ENCODE data around the gene USB1.

USB1 gene

DNA sequence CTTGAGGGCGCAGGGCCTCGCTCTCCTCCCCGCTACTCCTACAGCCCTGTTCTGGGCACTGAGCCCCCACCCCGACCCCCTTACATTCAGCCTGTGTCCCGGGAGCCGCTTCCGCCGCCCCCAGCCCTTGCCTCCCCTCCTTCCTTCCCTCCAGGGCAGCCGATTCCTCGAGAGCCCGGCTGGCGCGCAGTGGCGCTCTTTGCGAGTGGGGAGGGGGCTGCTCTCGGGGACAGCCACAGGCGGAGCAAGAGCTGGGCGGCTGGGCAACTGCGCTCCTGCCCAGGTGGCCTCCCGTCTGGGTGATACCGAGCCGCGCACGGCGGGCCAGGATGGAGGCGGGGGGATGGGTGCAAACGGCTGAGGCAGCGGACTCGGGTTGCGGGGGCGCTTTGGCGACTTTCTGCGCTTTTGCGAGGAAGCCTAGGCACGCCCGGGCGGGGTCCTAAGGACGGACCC, 25.5 kb downstream of the USB1 start:
- no peaks in the 10 kb centered on the region for H3K36me3 ChIP-seq (ENCODE audit: control insufficient read depth in 2 of 2, insufficient read depth in 2 of 2, low read length in 2 of 2)
- no peaks in the 10 kb centered on the region for H3K9me3 ChIP-seq (ENCODE audit: control insufficient read depth in 2 of 2, low read length in 2 of 2)
- H3K27ac ChIP-seq (ENCODE audit: low read length): peak overlapping the region; percentile 18
- H3K4me3 ChIP-seq (ENCODE audit: low read length in 2 of 2): peak overlapping the region; percentile 75 to 79
- H3K4me1 ChIP-seq (ENCODE audit: control insufficient read depth, insufficient read depth, low read length): peaks cover 54% of the 10 kb centered on the region
- peak overlapping the region; percentile 52 to 55 for H3K9ac ChIP-seq (ENCODE audit: low read length in 2 of 2)
- H3K27me3 ChIP-seq (ENCODE audit: control insufficient read depth in 1 of 2, insufficient read depth in 2 of 2, low read length in 2 of 2): no peaks in the 10 kb centered on the region

DNA sequence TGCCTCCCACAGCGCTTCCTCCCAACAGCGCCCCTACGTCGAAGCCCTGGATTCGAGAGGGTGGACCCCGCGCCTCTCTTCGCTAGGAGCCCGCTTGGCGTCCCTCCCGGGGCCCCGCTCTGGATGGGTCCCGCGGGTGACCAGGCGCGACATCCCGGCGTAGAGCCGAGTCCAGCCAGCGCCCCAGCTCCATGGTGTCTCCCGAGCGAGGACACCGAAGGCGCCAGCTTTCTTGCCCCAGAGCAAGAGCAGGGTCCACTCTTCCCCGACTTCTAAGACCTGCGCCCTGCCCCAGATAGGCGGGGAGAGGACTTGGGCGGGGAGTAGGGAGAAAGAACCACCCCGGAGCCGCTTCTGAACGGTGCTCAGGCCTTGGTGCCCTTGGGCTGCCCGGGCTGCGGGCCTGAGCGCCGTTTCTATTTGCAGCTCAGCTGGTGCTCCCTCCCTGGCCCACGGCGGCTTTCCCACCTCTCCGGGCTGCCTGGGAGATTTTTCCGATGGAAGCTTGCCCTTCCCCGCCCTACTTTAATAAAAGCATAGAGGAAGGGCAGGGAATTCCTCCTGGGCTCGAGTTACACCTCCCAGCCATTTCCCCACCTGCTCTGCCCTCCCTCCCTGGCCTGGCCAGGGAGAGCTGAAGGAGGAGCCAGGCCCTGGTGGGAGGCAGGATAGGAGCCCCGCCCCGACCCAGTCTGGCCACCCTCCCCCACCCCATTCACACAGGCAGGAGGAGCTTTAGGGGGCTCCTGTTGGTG, 26.1 kb downstream of the USB1 start:
- peak overlapping the region; percentile 52 to 55 for H3K9ac ChIP-seq (ENCODE audit: low read length in 2 of 2)
- H3K27ac ChIP-seq (ENCODE audit: low read length): peak overlapping the region; percentile 18
- no peaks in the 10 kb centered on the region for H3K36me3 ChIP-seq (ENCODE audit: control insufficient read depth in 2 of 2, insufficient read depth in 2 of 2, low read length in 2 of 2)
- peak overlapping the region; percentile 75 to 79 for H3K4me3 ChIP-seq (ENCODE audit: low read length in 2 of 2)
- peaks cover 50% of the 10 kb centered on the region for H3K4me1 ChIP-seq (ENCODE audit: control insufficient read depth, insufficient read depth, low read length)
- H3K9me3 ChIP-seq (ENCODE audit: control insufficient read depth in 2 of 2, low read length in 2 of 2): no peaks in the 10 kb centered on the region
- H3K27me3 ChIP-seq (ENCODE audit: control insufficient read depth in 1 of 2, insufficient read depth in 2 of 2, low read length in 2 of 2): no peaks in the 10 kb centered on the region

DNA sequence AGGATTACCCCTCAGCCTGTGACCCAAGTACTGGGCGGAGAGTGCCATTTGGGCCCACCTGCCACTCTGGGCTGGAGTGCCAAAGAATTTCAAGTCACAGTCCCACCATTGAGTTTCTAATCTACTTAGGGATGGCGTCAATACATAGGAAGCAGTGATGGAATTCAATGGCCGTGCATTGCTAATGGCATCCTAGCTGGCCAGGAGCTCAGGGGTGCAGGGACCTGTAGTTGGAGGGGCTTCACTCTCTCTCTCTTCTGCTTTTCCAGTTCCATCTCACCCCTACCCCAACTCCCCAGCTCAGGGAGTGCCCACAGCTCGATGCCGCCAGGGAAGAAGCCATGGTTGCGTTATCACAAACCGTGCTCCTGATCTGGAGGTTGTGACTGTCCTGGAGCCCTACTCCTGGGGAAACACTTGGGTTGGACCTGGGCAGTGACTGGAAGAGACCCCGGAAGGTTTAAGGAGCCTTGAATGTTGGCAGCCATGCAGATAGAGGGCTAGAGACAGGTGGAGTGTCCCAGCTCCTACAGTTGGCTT, 26.8 kb downstream of the USB1 start:
- no peaks in the 10 kb centered on the region for H3K36me3 ChIP-seq (ENCODE audit: control insufficient read depth in 2 of 2, insufficient read depth in 2 of 2, low read length in 2 of 2)
- H3K27me3 ChIP-seq (ENCODE audit: control insufficient read depth in 1 of 2, insufficient read depth in 2 of 2, low read length in 2 of 2): no peaks in the 10 kb centered on the region
- peak overlapping the region in 1 of 2 donors; percentile 22 for H3K4me3 ChIP-seq (ENCODE audit: low read length in 2 of 2)
- no peak overlapping the region for H3K27ac ChIP-seq (ENCODE audit: low read length)
- H3K9ac ChIP-seq (ENCODE audit: low read length in 2 of 2): no peak overlapping the region
- H3K4me1 ChIP-seq (ENCODE audit: control insufficient read depth, insufficient read depth, low read length): peaks cover 47% of the 10 kb centered on the region
- no peaks in the 10 kb centered on the region for H3K9me3 ChIP-seq (ENCODE audit: control insufficient read depth in 2 of 2, low read length in 2 of 2)

DNA sequence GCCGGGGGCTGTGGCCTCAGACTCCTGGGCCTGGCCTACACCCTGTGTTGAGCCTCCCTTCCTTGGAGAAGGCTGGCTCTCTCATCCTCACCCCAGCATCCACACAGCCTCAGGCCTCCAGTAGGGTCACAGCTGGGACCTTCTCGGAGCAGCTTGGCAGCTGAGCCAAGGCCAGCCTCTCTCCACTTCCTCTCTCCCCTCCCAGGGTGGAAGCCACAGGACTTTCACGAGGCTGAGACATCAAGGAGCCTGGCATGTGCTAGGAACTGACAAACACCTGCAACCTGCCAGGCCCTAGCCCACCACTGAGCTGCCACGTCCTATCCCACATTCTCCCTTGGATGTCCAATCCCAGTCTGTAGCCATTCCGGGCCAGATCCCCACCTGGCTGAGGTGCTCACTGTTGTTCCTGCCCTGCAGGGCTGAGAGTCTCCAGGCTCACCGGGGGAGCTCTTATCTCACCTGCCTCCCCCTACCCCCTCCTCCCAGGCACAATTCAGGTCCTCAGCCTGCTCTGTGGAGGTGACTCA, 27.4 kb downstream of the USB1 start:
- no peak overlapping the region for H3K4me3 ChIP-seq (ENCODE audit: low read length in 2 of 2)

DNA sequence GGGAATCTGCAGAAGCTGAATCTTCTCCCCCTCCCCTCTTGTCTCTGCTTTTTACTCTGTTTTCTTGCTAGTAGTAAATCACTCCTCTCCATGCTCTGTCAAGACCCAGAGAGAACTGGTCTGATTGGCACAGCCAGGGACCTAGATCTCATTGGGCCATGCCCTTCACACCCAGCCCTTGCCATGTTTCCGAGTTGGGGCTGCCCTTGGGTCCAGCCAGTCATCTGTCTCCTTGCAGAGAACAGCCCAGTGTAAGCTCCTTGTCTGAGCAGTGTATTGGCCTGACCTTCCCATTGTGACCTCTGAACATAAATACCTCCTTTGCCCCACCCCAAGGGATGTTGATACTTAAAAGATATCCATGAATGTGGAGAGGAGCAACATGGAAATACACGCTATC, 28.2 kb downstream of the USB1 start:
- H3K27ac ChIP-seq (ENCODE audit: low read length): no peak overlapping the region

More for the DNA sequence above, 27.4 kb downstream of the USB1 start:
- Histone ChIP-seq H3K4me1 (ENCODE audit: control insufficient read depth, insufficient read depth, low read length) (peaks cover 45% of the 10 kb centered on the region), H3K27ac (ENCODE audit: low read length) (no peak overlapping the region), H3K27me3 (ENCODE audit: control insufficient read depth in 1 of 2, insufficient read depth in 2 of 2, low read length in 2 of 2) (no peaks in the 10 kb centered on the region), H3K9me3 (ENCODE audit: control insufficient read depth in 2 of 2, low read length in 2 of 2) (no peaks in the 10 kb centered on the region), H3K36me3 (ENCODE audit: control insufficient read depth in 2 of 2, insufficient read depth in 2 of 2, low read length in 2 of 2) (no peaks in the 10 kb centered on the region), H3K9ac (ENCODE audit: low read length in 2 of 2) (no peak overlapping the region)

DNA sequence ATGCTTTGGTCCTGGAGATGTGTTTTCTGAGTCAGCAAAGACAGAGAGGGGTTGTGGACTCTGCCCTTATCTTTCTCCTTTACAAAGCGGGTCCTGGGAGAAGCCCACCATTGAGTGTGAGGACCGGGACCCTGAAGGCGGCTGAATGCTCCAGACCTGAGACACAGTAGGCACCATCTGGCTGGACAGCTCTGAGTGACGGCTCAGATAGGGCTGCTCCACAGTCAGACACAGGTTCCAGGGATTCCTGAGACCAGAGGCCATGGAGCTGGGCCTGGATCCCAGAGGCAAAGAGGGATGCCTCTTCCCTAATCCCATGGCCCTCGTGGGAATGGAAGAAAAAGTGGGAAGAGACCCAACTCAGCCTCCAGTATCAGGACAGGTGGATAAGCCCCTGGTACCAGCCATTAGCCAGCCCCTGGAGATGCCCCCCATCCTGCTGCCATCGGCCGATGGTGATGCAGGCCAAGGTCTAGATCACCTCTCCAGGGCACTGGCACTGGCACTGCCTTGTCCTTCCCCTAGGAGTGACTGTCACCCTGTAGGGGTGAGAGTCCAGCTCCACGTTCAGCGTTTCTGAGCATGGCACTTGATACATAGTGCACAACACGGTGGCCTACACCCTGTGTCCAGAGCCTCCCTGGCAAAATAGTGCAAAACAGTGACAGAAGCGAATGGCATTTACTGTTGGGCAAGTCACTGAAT, 29.1 kb downstream of the USB1 start:
- H3K27me3 ChIP-seq (ENCODE audit: control insufficient read depth in 1 of 2, insufficient read depth in 2 of 2, low read length in 2 of 2): no peaks in the 10 kb centered on the region
- no peak overlapping the region for H3K4me3 ChIP-seq (ENCODE audit: low read length in 2 of 2)
- no peak overlapping the region for H3K9ac ChIP-seq (ENCODE audit: low read length in 2 of 2)
- peaks cover 34% of the 10 kb centered on the region for H3K4me1 ChIP-seq (ENCODE audit: control insufficient read depth, insufficient read depth, low read length)
- H3K27ac ChIP-seq (ENCODE audit: low read length): no peak overlapping the region
- no peaks in the 10 kb centered on the region for H3K36me3 ChIP-seq (ENCODE audit: control insufficient read depth in 2 of 2, insufficient read depth in 2 of 2, low read length in 2 of 2)
- no peaks in the 10 kb centered on the region for H3K9me3 ChIP-seq (ENCODE audit: control insufficient read depth in 2 of 2, low read length in 2 of 2)

More for the DNA sequence above, 28.2 kb downstream of the USB1 start:
- no peak overlapping the region for H3K9ac ChIP-seq (ENCODE audit: low read length in 2 of 2)
- H3K9me3 ChIP-seq (ENCODE audit: control insufficient read depth in 2 of 2, low read length in 2 of 2): no peaks in the 10 kb centered on the region
- no peaks in the 10 kb centered on the region for H3K27me3 ChIP-seq (ENCODE audit: control insufficient read depth in 1 of 2, insufficient read depth in 2 of 2, low read length in 2 of 2)
- H3K4me1 ChIP-seq (ENCODE audit: control insufficient read depth, insufficient read depth, low read length): peaks cover 42% of the 10 kb centered on the region
- no peaks in the 10 kb centered on the region for H3K36me3 ChIP-seq (ENCODE audit: control insufficient read depth in 2 of 2, insufficient read depth in 2 of 2, low read length in 2 of 2)
- H3K4me3 ChIP-seq (ENCODE audit: low read length in 2 of 2): no peak overlapping the region

DNA sequence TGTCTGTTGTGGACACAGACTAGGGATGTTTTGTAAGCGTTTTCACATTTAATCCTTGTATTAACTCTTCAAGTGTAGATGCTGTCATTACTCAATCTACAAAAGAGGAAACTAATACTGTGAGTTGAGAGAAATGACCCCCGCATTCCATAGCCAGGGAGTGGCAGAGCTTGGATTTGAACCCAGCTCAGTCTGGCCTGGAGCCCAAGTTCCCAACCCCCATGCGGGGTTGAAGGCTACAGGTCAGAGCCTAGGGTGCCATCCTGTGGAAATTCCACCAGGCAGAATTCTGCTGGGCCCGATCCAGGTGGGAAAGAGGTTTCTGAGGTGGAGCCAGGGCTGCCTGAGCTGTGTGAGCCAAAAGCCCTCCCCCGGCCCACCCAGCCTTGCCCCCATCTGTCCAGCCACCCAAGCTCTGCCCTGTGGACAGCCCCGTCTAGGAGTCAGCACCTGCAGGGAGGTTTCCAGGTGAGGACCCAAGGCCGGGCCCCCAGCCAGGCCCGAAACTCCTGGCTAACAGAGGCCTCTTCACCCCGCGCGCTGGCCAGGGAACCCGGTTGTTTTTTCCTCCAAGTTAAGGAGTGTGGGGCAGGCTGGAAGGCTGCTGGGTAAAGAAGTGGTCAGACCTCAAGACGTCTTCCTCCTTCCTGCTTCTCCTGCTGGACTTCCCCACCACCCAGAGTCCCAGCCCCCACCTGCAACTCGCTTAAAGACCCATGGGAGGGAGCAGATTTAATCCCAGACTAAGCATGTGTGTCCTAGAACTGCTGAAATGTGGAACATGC, 30.0 kb downstream of the USB1 start:
- Histone ChIP-seq H3K4me3 (ENCODE audit: low read length in 2 of 2) (no peak overlapping the region), H3K9ac (ENCODE audit: low read length in 2 of 2) (no peak overlapping the region), H3K27ac (ENCODE audit: low read length) (no peak overlapping the region), H3K9me3 (ENCODE audit: control insufficient read depth in 2 of 2, low read length in 2 of 2) (no peaks in the 10 kb centered on the region), H3K36me3 (ENCODE audit: control insufficient read depth in 2 of 2, insufficient read depth in 2 of 2, low read length in 2 of 2) (no peaks in the 10 kb centered on the region), H3K27me3 (ENCODE audit: control insufficient read depth in 1 of 2, insufficient read depth in 2 of 2, low read length in 2 of 2) (no peaks in the 10 kb centered on the region), H3K4me1 (ENCODE audit: control insufficient read depth, insufficient read depth, low read length) (peaks cover 30% of the 10 kb centered on the region)

DNA sequence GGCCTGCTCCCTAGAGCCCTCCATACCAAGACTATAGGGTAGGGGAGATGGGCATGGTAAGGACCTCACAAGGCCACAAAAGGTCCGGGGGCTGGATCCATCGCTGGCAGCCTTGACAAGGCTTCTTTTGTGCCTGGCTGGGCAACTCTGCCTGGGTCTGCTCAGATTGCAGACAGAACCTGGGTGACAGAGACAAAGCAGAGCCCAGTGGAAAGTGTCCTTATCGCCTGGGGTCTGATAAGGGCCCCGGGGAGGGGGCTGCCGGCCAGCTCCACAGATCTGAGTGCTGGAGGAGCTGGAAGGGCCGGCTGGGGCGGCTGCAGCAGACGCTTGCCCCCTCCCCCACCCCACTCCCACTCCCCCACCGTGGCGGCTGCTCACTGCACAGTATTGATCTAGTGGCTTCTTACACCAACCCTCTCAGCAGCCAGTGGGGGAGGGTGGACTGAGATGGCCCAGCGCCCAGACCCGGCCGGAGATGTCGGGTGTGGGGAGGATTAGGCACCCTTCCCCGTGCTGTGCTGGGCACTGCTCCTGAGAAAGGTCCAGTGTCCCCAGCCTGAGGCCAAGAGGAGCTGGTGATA, 31.6 kb downstream of the USB1 start:
- no peak overlapping the region for H3K27ac ChIP-seq (ENCODE audit: low read length)
- H3K4me3 ChIP-seq (ENCODE audit: low read length in 2 of 2): no peak overlapping the region
- H3K27me3 ChIP-seq (ENCODE audit: control insufficient read depth in 1 of 2, insufficient read depth in 2 of 2, low read length in 2 of 2): no peaks in the 10 kb centered on the region
- no peaks in the 10 kb centered on the region for H3K36me3 ChIP-seq (ENCODE audit: control insufficient read depth in 2 of 2, insufficient read depth in 2 of 2, low read length in 2 of 2)
- H3K9ac ChIP-seq (ENCODE audit: low read length in 2 of 2): no peak overlapping the region
- H3K9me3 ChIP-seq (ENCODE audit: control insufficient read depth in 2 of 2, low read length in 2 of 2): no peaks in the 10 kb centered on the region
- peaks cover 16% of the 10 kb centered on the region for H3K4me1 ChIP-seq (ENCODE audit: control insufficient read depth, insufficient read depth, low read length)

DNA sequence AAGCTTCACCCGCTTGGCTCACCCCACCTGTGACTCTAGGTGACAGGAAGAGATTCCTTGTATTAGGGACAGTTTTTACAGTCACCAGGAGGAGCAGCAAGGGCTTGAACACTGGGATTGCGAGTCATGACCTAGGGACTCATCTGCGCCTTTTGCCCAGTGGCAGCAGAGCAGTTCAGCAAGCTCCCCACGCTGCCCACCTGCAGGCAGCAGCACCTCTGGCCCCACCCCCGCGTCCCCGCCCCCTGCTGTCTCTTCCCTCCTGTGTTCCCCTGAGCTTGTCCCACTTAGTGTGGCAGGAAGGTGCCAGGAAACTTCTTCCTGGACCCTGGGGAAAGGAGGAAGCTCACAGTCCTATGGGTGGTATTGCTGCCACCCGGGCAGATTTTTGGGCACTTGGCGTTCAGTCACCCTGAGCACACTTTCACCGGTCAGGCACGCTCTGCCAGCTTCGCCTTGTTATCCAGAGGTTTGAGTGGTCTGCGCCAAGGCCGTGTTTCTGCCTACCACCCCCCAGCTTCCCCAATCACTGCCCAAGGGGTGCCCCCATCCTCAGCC, 33.0 kb downstream of the USB1 start:
- H3K9me3 ChIP-seq (ENCODE audit: control insufficient read depth in 2 of 2, low read length in 2 of 2): no peaks in the 10 kb centered on the region
- no peak overlapping the region for H3K9ac ChIP-seq (ENCODE audit: low read length in 2 of 2)
- peaks cover 8% of the 10 kb centered on the region for H3K4me1 ChIP-seq (ENCODE audit: control insufficient read depth, insufficient read depth, low read length)
- H3K4me3 ChIP-seq (ENCODE audit: low read length in 2 of 2): no peak overlapping the region
- no peak overlapping the region for H3K27ac ChIP-seq (ENCODE audit: low read length)
- H3K36me3 ChIP-seq (ENCODE audit: control insufficient read depth in 2 of 2, insufficient read depth in 2 of 2, low read length in 2 of 2): peaks cover 3 to 6% of the 10 kb centered on the region in 2 donors
- H3K27me3 ChIP-seq (ENCODE audit: control insufficient read depth in 1 of 2, insufficient read depth in 2 of 2, low read length in 2 of 2): no peaks in the 10 kb centered on the region

DNA sequence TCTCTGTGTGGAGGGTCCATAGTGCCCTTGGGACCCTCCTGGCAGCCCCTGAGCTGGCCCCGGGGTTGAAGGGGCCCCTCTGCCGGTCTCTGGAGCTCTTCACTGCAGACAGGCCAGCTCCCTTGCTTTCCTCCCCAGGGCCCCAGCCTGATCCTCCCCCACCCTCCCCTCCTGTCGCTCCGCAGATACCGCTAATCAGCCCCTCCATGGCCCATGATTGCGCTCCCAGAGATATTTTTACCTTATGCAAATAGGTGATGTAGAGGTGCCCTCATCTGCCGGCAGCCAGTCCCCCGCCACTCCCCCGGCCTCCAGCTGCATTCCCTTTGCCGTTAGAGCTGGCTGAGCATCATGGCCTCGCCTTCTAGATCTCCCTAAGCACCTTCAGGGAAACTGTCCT, 33.6 kb downstream of the USB1 start:
- Histone ChIP-seq H3K27me3 (ENCODE audit: control insufficient read depth in 1 of 2, insufficient read depth in 2 of 2, low read length in 2 of 2) (no peaks in the 10 kb centered on the region), H3K4me3 (ENCODE audit: low read length in 2 of 2) (no peak overlapping the region), H3K4me1 (ENCODE audit: control insufficient read depth, insufficient read depth, low read length) (peaks cover 8% of the 10 kb centered on the region), H3K9me3 (ENCODE audit: control insufficient read depth in 2 of 2, low read length in 2 of 2) (no peaks in the 10 kb centered on the region), H3K36me3 (ENCODE audit: control insufficient read depth in 2 of 2, insufficient read depth in 2 of 2, low read length in 2 of 2) (peaks cover 5 to 9% of the 10 kb centered on the region in 2 donors), H3K27ac (ENCODE audit: low read length) (no peak overlapping the region), H3K9ac (ENCODE audit: low read length in 2 of 2) (no peak overlapping the region)

All from stomach smooth muscle (tissue), 2 donors.